IMR-90 (cell line): ENCODE data around the gene PDGFRA. TPM values are rescaled to one million over a fixed set of nuclear protein-coding genes. Genes with fewer than 3 reads are reported as not detected.

Source experiments
- ATAC-seq: fragments of 200-7000 bp; cut with Tn5 transposase; 2 replicates; pipeline ENCODE4 v1.9.1; 2020; ENCODE audit warnings: low read depth, mild to moderate bottlenecking, moderate library complexity
- BruUV-seq: library from RNA; stranded (reverse); fragments of 400-500 nt; replicated peaks from 2 replicates; lab custom pipeline; 2021; lab: Mats Ljungman, UMichigan
- CTCF ChIA-PET: fragments of 300-600 bp; formaldehyde crosslinking; extraction: SDS; loops from one replicate; lab custom pipeline; 2021; ENCODE audit warnings: antibody characterized with exemption; lab: Yijun Ruan, JAX
- POLR2A ChIA-PET: fragments of 300-600 bp; sonication (Branson Sonifier 250); formaldehyde crosslinking; loops from one replicate; lab custom pipeline; 2022; ENCODE audit warnings: antibody characterized with exemption; ENCODE audit not compliant: unreplicated experiment; lab: Charles Lee
- DNase-seq: peaks from one replicate; pipeline ENCODE4 v3.0.0; 2013
- H2AFZ ChIP-seq: replicated peaks from 2 replicates; pipeline ENCODE3; 2013; ENCODE audit warnings: low read length, mild to moderate bottlenecking; ENCODE audit not compliant: poor library complexity
- H2AK5ac ChIP-seq: 2 replicates; pipeline ENCODE4 v1.6.1; 2013; ENCODE audit warnings: low read depth, low read length, inconsistent platforms
- H2AK9ac ChIP-seq: replicated peaks from 2 replicates; pipeline ENCODE3; 2013; ENCODE audit warnings: mild to moderate bottlenecking, low read depth, low read length, moderate library complexity; ENCODE audit not compliant: poor library complexity
- H2BK120ac ChIP-seq: 2 replicates; pipeline ENCODE4 v1.6.1; 2013; ENCODE audit warnings: low read depth, low read length, inconsistent platforms
- H2BK15ac ChIP-seq: 3 replicates; pipeline ENCODE4 v1.6.1; 2013; ENCODE audit warnings: low read depth, low read length, inconsistent platforms
- H2BK20ac ChIP-seq: 2 replicates; pipeline ENCODE4 v1.6.1; 2013; ENCODE audit warnings: low read depth, mild to moderate bottlenecking, inconsistent platforms, low read length, moderate library complexity
- H2BK5ac ChIP-seq: 2 replicates; pipeline ENCODE4 v1.6.1; 2013; ENCODE audit warnings: mild to moderate bottlenecking, low read depth, low read length, inconsistent platforms; ENCODE audit not compliant: poor library complexity, severe bottlenecking
- H3K14ac ChIP-seq: replicated peaks from 2 replicates; pipeline ENCODE4 v1.6.1; 2013; ENCODE audit warnings: low read depth, low read length, inconsistent platforms
- H3K18ac ChIP-seq: 2 replicates; pipeline ENCODE4 v1.6.1; 2013; ENCODE audit warnings: low read depth, low read length, control low read depth
- H3K23ac ChIP-seq: 2 replicates; pipeline ENCODE4 v1.6.1; 2013; ENCODE audit warnings: low read depth, low read length, inconsistent platforms
- H3K27ac ChIP-seq: 2 replicates; pipeline ENCODE4 v1.5.1; 2013; ENCODE audit warnings: mild to moderate bottlenecking, control low read depth, low read length; ENCODE audit not compliant: insufficient read depth
- H3K27me3 ChIP-seq: 2 replicates; pipeline ENCODE4 v1.6.1; 2013; ENCODE audit warnings: low read length; ENCODE audit not compliant: control insufficient read depth, insufficient read depth
- H3K36me3 ChIP-seq: 2 replicates; pipeline ENCODE4 v1.6.1; 2013; ENCODE audit warnings: low read length, mixed read lengths; ENCODE audit not compliant: control insufficient read depth, insufficient read depth
- H3K4ac ChIP-seq: 2 replicates; pipeline ENCODE4 v1.6.1; 2013; ENCODE audit warnings: low read depth, low read length, inconsistent platforms
- H3K4me1 ChIP-seq: 2 replicates; pipeline ENCODE4 v1.6.1; 2013; ENCODE audit warnings: low read length, mixed read lengths; ENCODE audit not compliant: control insufficient read depth, insufficient read depth
- H3K4me2 ChIP-seq: 2 replicates; pipeline ENCODE4 v1.6.1; 2013; ENCODE audit warnings: low read depth, mild to moderate bottlenecking, control low read depth, low read length, moderate library complexity
- H3K4me3 ChIP-seq: 2 replicates; pipeline ENCODE4 v1.5.1; 2013; ENCODE audit warnings: low read depth, mild to moderate bottlenecking, control low read depth, low read length, moderate library complexity; ENCODE audit not compliant: insufficient read depth
- H3K56ac ChIP-seq: 2 replicates; pipeline ENCODE4 v1.6.1; 2013; ENCODE audit warnings: low read length, inconsistent platforms; ENCODE audit not compliant: insufficient read depth; ENCODE audit errors: extremely low read depth
- H3K79me1 ChIP-seq, 2 experiments: 2 replicates each; pipeline ENCODE4 v1.6.1; 2013; ENCODE audit warnings: low read length in 2 of 2, inconsistent platforms in 1 of 2, low read depth in 1 of 2
- H3K9ac ChIP-seq: 2 replicates; pipeline ENCODE4 v1.6.1; 2013; ENCODE audit warnings: low read depth, low read length, control low read depth
- H3K9me1 ChIP-seq: 2 replicates; pipeline ENCODE4 v1.6.1; 2013; ENCODE audit warnings: low read length, inconsistent platforms; ENCODE audit not compliant: insufficient read depth
- H3K9me3 ChIP-seq: 2 replicates; pipeline ENCODE4 v1.6.1; 2013; ENCODE audit warnings: low read length; ENCODE audit not compliant: control insufficient read depth, insufficient read depth
- H4K20me1 ChIP-seq: 2 replicates; pipeline ENCODE4 v1.6.1; 2013; ENCODE audit warnings: low read length, inconsistent platforms; ENCODE audit not compliant: insufficient read depth
- H4K5ac ChIP-seq: 2 replicates; pipeline ENCODE4 v1.6.1; 2013; ENCODE audit warnings: mild to moderate bottlenecking, low read depth, low read length, control low read depth
- H4K8ac ChIP-seq, 2 experiments: 2 replicates each; pipeline ENCODE4 v1.6.1; 2013; ENCODE audit warnings: low read depth in 2 of 2, low read length in 2 of 2, control low read depth in 1 of 2, inconsistent platforms in 1 of 2
- H4K91ac ChIP-seq: 2 replicates; pipeline ENCODE4 v1.6.1; 2013; ENCODE audit warnings: low read depth, low read length, inconsistent platforms; ENCODE audit not compliant: insufficient read depth
- MAZ ChIP-seq: IDR thresholded peaks from 2 replicates; pipeline ENCODE4 v1.6.1; 2012; ENCODE audit warnings: low read depth, mild to moderate bottlenecking, low read length, improper control_type of control experiment, moderate library complexity, borderline replicate concordance
- WGBS, 2 experiments: methylation state at CpG; one replicate each; pipeline versions ENCODE4 v1.1.5 to v1.1.7; 2013; ENCODE audit warnings: missing lambda C conversion rate in 2 of 2; ENCODE audit not compliant: insufficient read length in 1 of 2; ENCODE audit errors: extremely low coverage in 2 of 2; 5-methylcytosine and 5-hydroxymethylcytosine counted together
- dilution Hi-C: fragments of 300-500 bp; cut with HindIII; formaldehyde crosslinking; loops from one replicate; pipeline ENCODE4 v1.14.3; 2018; ENCODE audit warnings: low sequenced_read_pairs; ENCODE audit not compliant: unreplicated experiment
- in situ Hi-C: fragments of 300-500 bp; cut with MboI; formaldehyde crosslinking; loops from 3 replicates; pipeline ENCODE4 v1.14.3; 2019; ENCODE audit warnings: low sequenced_read_pairs, inconsistent platforms, mixed read lengths
- intact Hi-C: fragments of 100-400 bp; cut with micrococcal nuclease; formaldehyde crosslinking; loops from 2 replicates; pipeline ENCODE4 v1.10.0; 2022
- polyA plus RNA-seq, 3 experiments: library from polyadenylated mRNA; depleted of rRNA; stranded (reverse); fragments of >200 nt; gene quantifications; 2 replicates each; pipeline ENCODE4 v1.2.3, GENCODE V29; 2012; ENCODE audit warnings: low replicate concordance in 1 of 3
- total RNA-seq: library from RNA; depleted of rRNA; stranded (reverse); fragments of >200 nt; gene quantifications from 2 replicates; pipeline ENCODE4 v1.2.3, GENCODE V29; 2012

The PDGFRA gene
- total and polyA plus RNA-seq, 2 of the 4 experiments (the other 2 are of a cell fraction): 60.8 to 168 TPM

DNA sequence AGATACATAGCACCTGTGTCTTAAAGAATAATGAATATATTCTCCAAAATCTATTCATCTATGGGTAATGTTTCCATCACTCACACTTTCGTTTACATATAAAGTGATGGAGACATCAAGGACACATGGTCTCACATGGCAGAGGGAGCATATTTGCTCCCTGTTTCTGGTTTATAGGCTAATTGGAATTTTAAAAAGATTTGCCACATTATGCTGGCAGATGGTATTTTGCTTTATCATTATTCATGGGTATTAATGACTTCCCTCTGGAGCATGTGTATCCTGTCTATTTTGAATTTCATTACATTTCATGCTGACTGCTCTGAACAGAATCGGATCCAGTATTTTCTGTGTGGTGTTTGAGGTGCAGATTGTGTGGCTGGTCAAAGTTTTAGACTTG lies 79.0 kb downstream of the PDGFRA start:
- Histone ChIP-seq H3K14ac (no peak overlapping the region), H3K18ac (no peak overlapping the region), H4K8ac (no peak overlapping the region), H3K9ac (no peak overlapping the region), H2AFZ (no peak overlapping the region), H3K27me3 (peaks cover 19% of the 10 kb centered on the region), H2AK5ac (no peak overlapping the region), H2BK5ac (no peak overlapping the region), H3K79me1 (no peaks in the 10 kb centered on the region), H3K9me1 (no peaks in the 10 kb centered on the region), H4K91ac (no peak overlapping the region), H4K5ac (no peak overlapping the region), H4K20me1 (no peaks in the 10 kb centered on the region), H3K27ac (no peak overlapping the region), H3K56ac (no peak overlapping the region), H3K4me3 (no peak overlapping the region), H3K4me2 (no peak overlapping the region), H3K36me3 (no peaks in the 10 kb centered on the region), H3K4ac (no peak overlapping the region), H2BK120ac (no peak overlapping the region), H3K9me3 (no peaks in the 10 kb centered on the region), H2BK15ac (no peak overlapping the region), H3K23ac (no peak overlapping the region), H3K4me1 (no peaks in the 10 kb centered on the region), H2AK9ac (no peak overlapping the region), H2BK20ac (no peak overlapping the region)
- dilution Hi-C loops: no loop called here
- BruUV-seq: no TSS peak
- no CpG with 5 or more reads among the region's 2 CpGs for WGBS, 2 experiments
- ChIA-PET POLR2A (no interaction called here), CTCF (interaction anchor here (1.2 to 1.7 kb wide), 2 partner anchors 10 to 11 kb away, joined by 3 to 8 read pairs; no protein-coding TSS in a partner anchor)
- TF ChIP-seq MAZ: no peak
- intact Hi-C loops: no loop called here
- in situ Hi-C loops: no loop called here
- DNase-seq (no peak), ATAC-seq (no peak)
